HG02588 (cell line): ENCODE measurements around the gene ACBD4.
A peak's percentile ranks its signal among the peaks of the same experiment; 100 is the strongest.

Experiments used
- ATAC-seq: cut with Tn5 transposase; IDR thresholded peaks from one replicate; pipeline ENCODE4 v1.9.1; 2021; ENCODE audit warnings: mild to moderate bottlenecking, moderate library complexity; ENCODE audit not compliant: unreplicated experiment

Gene ACBD4

GRCh38 chr17:45135192-45135977 lies at the start of gene ACBD4:
TSS of gene ACBD4 (plus strand) at chr17:45135687. CDS start at chr17:45136145, 458 bp downstream.
- peak; percentile 70 for ATAC-seq

GRCh38 chr17:45086391-45086790 lies 49.1 kb upstream of the ACBD4 start:
- ATAC-seq, result no peak

GRCh38 chr17:45086865-45087503 lies 48.5 kb upstream of the ACBD4 start:
- no peak for ATAC-seq

GRCh38 chr17:45087504-45087975 lies 47.9 kb upstream of the ACBD4 start:
- ATAC-seq, result no peak

GRCh38 chr17:45087978-45088377 lies 47.5 kb upstream of the ACBD4 start:
- ATAC-seq, result no peak

- no peak for ATAC-seq
Observed at GRCh38 chr17:45088741-45089140, 46.7 kb upstream of the ACBD4 start.

GRCh38 chr17:45090711-45091110 lies 44.8 kb upstream of the ACBD4 start:
- no peak for ATAC-seq

- no peak for ATAC-seq
Observed at GRCh38 chr17:45091778-45092425, 43.6 kb upstream of the ACBD4 start.

GRCh38 chr17:45092911-45093430 lies 42.5 kb upstream of the ACBD4 start:
- no peak for ATAC-seq

- ATAC-seq, result no peak
Observed at GRCh38 chr17:45093444-45094110, 41.9 kb upstream of the ACBD4 start.

- no peak for ATAC-seq
Observed at GRCh38 chr17:45096141-45096540, 39.3 kb upstream of the ACBD4 start.

- ATAC-seq, result no peak
Observed at GRCh38 chr17:45096926-45097325, 38.6 kb upstream of the ACBD4 start.

- no peak for ATAC-seq
Observed at GRCh38 chr17:45098081-45098868, 37.2 kb upstream of the ACBD4 start.

- ATAC-seq, result no peak
Observed at GRCh38 chr17:45098869-45099616, 36.4 kb upstream of the ACBD4 start.

GRCh38 chr17:45101546-45101882 lies 34.0 kb upstream of the ACBD4 start:
- ATAC-seq, result no peak

- no peak for ATAC-seq
Observed at GRCh38 chr17:45101883-45102811, 33.3 kb upstream of the ACBD4 start.

GRCh38 chr17:45102856-45103255 lies 32.6 kb upstream of the ACBD4 start:
- no peak for ATAC-seq

- ATAC-seq, result no peak
Observed at GRCh38 chr17:45103269-45103795, 32.2 kb upstream of the ACBD4 start.
